CD4-positive, alpha-beta T cell treated with Interleukin-15 for 4 hours (primary cell): ENCODE measurements around the gene GRB10.

Experiments
- DNase-seq: peaks from one replicate; pipeline ENCODE4 v3.0.0-alpha.2; 2020; ENCODE audit warnings: low spot score

Gene GRB10

DNA sequence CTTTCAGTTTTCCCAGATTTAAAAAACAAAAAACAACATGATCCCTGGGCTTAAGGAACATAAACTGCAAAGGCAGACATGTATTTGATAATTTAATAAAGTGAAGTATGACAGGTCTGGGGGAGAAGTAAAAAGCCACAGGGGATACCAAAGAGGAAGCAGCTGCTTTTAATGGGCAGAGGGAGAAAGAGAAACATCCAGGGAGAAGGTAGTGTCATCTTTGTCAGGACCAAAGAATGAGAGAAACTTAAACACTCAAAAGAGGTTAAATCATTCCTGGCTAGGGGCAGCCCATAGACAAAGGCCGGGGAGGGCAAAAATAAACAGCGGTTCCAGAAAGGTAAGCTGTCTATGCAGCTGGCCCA lies 94.5 kb downstream of the GRB10 start:
- no peak for DNase-seq

DNA sequence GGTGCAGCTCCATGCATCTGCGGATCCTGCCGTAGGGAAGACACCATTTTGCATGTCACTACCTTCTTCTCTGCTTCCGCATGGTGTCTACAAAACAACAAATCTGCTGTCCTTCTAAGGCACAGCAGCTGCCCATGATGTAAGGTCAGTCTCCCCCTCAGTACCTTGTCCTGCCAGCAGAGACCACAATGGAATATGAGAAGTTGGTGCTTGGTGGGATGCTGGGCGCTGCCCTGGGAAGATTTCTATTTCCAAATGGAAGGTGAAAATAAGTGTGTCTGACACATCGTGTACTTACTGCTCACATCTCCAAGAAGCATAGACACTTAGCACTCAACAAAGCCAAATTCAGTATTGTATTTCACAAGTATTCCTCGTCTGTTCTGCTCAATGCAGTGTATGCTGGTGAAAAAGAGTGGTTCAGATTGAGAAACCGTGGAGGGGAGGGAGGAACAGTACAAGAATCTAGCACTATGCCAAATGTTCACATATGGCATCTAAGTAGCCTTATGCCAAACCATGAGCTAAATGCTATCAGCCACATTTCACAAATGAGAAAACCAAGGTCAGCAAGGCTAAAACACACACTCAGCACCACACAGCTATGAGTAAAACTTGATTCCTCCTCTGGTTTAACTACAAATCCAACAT lies 95.0 kb downstream of the GRB10 start:
- no peak for DNase-seq

DNA sequence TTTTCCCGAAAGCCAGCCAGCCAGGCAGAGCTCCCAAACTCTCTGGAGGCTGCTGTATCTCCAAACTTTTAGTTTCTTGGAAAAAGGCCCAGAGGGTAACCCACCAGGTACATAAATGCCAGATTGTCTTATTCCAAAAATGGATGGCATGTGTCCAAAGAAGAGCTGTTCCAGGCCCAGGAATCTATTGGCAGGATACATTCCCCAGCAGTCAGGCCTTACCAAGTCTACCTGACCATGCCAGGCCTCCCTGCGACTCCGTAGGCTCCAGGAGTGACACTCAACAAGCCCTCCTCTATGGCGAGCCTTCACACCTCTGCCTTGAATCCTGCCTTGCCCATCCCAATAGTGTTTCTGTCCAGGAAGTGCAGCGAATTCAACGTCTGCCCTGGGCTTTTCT lies 95.6 kb downstream of the GRB10 start:
- DNase-seq: no peak

DNA sequence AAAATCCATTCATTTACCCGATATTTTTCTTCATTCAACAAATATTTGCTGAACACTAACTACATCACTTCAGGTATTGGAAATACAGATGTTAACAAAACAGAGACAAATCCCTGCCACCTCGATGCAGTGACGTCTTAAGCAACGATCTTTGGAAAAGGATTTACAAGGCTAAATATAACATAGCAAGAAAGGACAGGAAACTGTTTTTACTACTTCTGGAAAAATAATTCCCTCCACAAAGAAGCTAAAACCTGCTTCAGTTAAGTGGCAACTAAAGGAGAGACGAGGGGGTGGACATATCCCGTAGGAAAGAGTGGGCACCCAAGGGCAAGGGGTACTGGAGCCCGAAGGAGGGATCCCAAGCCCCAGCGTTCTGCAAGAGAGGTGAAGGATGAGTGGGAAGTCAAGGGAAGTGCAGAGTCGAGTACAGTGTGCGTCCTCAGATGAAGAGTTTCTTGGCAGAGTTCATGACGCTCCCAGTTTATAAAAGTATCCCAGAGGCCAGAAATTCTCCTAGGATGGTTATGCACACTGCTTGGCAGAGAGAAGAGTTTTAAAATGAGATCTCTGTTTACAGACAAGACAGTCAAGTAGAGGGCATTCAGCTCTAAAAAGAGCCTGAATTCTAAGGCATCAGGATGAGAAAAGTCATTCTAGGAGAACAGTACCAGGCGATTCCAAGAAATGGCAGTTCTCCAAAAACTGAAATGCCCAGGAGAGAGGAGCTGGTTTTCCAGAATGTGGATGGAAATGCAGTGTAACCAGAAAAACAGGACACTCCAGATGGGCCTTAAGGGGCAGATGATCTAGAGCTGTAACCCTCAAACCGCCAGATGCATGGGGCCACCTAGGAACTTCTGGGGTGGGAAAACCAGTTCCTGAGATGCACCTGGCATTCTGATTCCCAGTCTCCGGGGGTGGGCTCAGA lies 97.3 kb downstream of the GRB10 start:
- DNase-seq: no peak

DNA sequence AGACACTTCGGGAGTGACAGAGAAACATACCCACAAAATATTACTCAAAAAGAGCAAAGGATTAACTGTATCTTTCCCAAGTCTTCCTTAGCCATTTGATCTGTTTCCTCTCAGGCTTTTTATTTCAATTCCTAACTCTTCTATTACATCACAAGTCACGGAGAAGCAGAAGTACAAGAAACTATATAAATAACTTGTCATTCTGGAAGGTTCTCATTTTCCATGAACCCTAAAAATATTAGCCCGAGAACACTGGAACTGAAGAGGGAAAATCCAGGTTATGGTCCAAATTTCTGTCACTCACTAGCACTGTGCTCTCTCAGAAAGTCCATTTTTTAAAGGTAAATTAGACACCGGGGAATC lies 98.0 kb downstream of the GRB10 start:
- DNase-seq: no peak

DNA sequence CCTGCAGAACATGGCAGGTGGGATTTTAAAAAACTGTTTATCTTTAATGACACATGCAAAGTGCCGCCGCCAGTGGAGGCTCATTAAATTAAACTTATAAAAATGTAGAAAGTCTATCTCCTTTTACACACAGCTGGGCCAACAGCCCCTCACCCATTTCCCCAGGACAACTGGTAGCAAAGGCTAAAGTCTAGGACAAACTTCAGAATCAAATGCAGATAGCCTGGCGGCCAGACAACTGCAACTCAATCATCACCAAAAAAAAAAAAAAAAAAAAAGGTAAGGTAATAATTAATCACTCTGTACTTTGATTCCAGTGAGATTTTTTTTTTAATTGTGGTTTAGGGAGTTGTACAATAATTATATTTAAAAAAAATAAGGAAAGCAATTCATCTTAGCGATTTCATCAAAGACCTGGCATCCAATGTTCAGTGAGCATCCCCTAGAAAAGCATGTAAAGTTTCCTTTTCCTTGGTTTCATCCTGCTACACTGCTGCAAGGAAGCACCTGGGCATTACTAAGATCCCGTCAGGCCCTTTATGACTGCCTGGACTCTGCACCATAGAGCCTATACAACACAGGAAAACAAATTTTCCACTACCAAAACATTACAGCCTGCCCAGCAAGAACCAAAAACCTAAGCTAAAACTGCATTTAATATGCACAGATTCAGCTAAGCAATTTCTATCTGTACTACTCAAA lies 98.5 kb downstream of the GRB10 start:
- DNase-seq: no peak

DNA sequence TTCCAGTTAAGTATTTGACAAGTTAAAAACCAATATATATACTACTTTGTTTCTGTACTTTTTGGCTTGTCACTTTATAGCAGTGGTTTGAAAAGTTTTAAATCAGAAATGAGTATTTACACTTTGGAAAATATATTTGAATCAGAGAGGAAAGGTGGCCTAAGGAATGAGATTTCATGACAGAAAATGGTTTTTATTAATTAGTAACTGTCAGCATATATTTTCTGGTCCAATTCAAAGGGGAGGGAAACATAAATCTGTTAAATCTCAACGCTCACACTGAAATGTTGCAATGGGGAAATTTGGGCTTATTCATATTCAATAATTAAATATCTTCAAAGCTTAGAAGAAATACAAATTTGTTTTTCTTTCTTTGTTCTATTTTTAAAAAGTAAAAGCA lies 100.1 kb downstream of the GRB10 start:
- no peak for DNase-seq

DNA sequence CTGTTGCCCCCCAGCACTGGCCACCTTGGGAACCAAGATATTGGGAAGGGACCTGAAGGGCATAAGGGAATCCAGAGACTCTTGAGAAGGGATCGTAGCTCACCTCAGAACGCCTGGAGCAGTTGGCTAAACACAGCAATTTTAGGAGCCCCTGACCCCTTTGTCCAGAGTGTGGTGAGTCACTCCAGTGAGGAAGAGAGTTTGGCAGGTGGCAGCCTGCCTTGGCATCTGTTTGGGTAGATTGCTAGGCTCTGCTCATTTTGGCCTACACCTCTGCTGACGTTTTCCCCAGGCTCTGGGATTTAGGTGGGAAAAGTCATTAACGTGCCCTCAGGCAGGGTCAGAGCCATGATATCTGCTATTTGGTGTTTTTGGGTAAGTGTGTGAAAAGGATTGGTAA lies 100.6 kb downstream of the GRB10 start:
- no peak for DNase-seq

DNA sequence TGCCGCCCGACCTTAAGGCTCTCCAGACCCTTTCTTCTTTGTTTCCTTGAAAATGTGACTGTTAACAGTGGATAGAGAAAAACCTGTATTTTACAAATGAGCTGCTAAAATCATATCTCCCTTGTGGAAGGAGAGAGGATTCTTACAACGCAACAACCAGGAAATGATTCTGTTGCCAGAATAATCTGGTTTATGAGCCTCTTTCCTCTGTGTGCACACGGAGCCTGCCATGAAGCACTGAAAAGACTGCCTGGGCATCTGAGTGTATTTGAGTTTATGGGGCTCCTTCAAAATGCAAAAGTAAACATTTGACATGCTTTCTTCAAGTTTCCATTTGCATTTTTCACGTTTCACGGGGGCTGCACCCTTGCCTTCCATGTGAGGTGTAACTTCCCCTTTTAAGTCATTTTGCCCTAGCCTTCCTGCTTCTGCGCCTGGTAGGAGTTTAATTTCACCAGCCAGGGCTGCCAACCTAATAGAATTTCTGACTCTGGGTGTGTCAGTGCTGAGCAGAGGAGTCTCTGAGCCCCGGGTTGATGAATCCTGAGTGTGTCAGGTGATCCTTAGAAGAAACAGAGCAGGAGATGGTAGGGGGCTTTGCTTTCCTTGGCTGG lies 101.2 kb downstream of the GRB10 start:
- DNase-seq: no peak

DNA sequence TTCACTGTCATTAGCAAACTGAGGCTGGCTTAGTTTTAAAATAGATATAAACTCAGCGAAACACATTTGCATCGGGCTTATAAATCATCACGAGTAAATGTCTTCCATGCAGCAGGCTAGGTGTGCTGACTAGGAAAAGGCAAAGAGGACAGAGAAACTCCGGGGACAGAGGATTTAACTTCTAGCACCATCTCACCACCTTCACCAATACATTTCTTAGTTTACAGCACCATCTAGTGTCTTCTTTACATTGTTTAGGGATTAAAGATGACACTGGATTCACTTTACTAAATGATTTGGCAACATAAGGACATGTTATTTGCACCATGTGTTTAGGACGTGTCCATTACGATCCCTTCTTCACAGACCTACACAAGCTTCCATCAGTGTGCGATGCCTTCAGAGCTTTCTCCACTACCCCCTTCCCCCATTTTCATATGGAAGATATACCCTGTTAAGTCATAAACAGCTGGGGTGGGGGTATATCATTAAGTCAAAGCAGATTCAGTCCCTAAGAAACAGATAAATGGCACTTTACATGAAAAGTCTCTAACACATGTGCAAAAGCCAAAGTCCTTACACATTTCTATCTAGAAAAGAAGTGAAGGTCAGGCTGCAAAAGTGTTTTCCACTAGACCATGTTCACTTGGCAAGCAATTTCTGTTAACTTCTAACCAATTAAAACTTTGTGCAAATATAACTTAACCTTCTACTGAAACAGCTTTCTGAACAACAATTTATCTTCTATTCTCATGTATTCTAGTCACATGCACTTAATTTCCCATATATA lies 103.3 kb downstream of the GRB10 start:
- peak; percentile 65 for DNase-seq

DNA sequence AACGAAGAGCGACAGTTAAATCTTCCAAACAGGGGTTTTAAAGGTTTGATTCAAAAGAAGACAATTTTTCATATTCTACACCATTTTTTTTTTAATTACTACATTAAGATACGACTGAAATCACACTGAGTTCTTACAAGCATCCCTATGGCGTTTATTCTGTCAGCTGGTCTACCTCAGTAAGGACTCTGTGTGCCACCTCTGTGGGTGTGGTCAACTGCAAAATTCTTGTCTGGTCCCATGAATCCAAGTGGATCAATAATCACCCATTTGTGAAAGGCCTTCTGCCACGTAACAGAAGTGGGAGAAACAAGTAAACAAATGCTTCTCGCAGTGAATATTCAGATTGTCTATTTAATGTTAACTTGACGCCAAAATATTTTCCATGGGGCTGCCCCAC lies 104.1 kb downstream of the GRB10 start:
- no peak for DNase-seq

DNA sequence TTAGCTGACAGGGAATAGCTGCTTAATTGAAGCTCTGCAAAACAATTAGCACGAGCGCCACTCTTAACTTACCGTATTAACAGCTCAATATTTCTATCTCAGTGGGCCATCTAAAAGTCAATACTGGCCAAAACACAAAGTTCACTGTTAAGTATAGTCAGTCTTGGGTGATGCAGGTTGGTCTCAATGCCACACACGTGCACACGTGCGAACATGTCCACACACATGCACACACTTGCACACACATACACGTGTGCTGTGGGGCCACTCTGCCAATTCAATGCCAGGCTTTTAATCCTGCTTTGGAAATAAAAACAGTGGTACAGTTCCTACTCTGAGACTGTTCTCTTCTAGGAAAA lies 105.1 kb downstream of the GRB10 start:
- no peak for DNase-seq

DNA sequence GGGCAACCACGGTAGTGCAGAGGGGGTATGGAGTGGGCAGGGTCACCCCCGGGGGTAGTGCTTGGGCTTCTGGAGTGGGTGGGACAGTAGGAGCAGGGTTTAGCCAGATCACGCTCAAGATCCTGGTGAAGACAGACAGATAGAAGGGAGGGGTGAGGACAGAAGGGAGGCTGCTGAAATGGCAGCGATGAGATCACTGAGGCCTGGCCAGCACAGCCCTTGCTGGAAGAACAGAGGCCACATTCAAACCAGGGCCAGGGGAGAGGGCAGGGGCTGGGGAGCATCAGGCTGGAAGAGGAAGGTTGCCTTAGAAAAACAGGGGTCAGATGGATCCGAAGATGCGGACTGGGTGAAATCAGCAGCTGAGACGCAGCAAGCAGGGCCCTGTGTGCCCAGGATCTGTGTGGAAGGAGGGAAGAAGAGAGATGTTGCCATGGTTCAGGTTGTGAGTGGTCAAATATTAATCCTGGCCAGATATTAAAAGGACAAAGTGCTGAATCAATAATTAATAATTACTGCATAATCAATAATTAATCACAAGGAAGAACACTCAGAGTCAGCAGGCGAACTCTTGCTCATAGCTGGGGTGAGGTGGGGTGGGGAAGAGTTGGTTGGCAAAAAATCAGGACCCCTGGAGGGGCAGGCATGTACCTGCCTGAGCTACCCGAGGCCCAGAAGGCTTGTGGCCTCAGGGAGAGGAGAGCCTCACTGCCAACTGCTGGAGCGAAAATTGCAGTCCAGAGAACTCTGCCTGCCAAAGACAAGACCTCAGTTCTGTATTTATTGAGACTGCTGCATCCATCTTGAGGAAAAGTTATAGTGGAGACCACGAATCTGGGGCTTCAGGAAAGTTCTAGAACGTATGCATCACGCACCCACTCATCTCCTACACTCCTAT lies 105.7 kb downstream of the GRB10 start:
- DNase-seq: no peak

DNA sequence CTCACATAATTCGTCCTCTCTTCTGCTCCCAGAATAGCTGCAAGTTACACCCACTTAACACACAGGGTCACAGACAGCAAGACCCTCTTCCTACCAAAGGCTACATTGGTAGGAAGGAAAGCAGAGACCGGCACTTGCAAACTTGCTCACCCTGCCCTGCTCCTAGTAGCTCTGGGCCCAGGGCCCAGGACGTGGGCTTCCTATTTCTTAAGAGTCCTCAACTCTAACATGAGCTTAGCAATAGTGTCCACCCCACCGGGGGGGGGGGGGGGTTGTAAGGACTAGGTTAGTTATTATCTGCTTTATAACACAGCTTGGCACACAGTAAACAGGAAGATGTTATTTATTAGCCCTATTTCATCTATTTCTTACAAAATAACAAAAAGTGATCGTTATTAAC lies 106.6 kb downstream of the GRB10 start:
- DNase-seq: no peak

DNA sequence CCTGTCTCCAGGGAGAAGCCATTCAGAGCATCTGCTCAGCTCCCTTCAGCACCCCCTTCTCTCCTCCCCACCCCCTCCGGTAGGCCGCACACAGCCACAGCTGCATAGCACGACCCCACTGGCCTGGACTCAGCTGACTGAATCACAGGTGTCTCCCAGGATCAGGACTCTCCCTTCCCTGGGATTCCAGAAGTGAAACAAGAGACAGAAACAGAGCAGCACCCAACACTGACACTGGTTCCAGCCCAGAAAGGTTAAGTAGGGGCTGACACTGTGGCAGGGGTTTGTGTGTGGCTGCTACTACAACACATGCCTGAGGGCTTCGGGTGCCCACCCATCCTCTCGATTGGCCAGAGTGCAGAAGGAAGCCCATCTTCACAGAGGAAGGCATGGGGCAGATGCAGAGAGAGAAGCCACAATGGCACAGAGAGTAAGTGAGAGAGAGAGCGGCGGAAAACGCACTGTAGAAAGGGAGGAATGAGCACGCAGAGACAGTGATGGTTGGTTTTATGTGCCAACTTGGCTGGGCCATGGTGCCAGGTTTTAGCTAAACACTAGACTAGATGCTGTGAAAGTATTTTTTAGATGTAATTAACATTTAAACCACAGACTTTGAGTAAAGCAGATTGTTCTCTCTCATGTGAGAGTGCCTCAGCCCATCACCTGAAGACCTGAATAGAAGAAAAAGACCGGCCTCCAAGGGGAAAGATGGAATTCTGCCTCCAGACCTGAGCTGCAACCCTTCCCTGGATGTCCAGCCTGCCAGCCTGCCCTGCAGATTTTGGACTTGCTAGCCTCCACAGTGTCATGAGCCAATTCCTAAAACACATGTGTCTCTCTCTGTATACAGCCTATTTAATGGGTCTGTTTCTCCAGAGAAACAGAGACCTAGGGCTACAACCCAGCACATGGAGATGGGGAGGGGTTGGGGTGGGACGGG lies 107.5 kb downstream of the GRB10 start:
- no peak for DNase-seq

DNA sequence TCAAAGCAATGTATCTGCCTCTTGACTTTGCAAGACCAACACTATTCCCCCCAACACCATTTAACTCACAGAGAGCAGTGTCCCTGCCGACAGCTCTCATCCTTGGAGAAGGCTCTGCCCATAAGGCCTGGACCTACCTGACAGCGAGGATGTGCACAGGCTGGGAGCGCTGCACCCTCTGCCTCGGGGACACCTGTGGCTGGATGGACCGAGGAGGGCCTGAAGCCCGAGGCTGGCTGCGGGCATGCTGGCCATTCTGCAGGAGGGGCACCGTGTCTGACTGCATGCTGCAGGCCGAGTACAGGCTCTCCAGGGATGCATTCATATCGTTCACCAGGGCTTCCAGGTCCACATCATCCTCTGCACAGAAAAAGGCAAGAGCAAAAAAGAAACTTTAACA lies 108.4 kb downstream of the GRB10 start:
- no peak for DNase-seq

DNA sequence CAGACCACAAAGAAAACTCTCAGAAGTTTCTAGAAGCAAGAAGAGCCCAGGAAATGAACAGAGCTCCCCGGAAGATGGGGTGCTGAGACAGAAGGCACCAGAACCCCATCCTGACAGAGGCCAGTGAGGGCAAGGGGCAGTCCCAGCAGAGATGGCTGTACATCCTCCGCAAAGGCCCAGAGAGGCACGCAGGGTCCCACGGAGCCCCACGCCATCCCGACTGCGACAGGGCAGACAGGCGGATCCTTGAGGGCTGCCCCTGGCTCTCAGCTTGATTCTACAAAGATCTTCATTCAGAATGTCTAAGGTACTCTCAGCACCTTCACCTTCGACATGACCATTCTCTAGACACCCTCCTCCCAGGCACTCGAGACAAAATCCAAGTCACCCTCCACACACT lies 109.6 kb downstream of the GRB10 start:
- no peak for DNase-seq

DNA sequence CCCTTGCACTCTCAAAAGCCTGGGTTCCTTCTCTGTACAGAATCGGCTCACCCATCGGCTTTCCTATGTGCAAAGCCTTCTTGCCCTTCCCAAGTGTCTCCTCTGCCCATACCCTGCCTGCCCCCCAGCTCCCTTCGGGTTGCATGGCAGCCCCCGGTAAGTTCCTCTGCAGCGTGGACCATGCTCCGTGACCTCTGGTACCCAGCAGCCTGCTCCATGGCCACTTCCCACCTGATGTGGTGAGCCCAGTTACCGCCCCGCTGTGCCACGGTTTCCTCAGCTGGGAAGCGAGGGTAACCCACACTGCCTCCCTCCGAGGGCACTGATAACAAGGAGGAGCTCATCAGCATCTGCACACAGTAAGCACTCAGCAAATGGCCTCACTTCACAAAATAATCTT lies 110.7 kb downstream of the GRB10 start:
- DNase-seq: no peak

DNA sequence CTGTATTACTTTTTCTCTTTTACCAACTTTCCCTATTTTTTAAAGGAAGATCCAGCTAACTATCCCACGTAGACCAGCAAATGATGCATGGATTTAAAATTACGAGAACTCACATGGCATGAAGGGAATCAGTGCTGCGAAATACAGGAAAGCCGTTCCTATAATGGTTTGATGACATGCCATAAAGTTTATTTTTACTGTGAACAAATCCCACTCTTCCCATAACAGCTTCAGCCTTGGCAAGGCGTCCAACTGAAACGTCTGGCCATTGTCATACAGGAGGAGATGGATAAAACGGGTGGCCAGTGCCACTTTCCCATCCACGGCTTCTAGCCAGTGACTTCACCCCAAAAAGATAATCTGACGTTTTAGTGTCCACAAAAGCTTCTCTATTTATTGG lies 111.3 kb downstream of the GRB10 start:
- no peak for DNase-seq

DNA sequence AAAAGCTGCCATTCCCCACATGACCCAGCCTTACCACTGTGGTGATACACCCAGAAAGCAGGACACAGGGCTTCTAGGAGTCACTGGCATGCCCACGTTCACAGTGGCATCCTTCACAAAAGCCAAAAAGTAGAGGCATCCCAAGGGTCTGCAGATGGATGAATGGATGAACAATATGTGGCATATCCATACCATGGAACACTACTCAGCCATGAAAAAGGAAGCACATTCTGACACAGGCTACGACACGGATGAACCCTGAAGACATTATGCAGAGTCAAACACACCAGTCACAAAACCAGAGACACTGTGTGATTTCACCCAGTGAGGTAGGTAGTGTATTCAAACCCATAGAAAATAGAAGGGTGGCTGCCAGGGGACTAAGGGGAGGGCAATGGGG lies 112.8 kb downstream of the GRB10 start:
- no peak for DNase-seq
